Activated CD4-positive, alpha-beta T cell treated with anti-CD3 and anti-CD28 coated beads, Interleukin-2, Interleukin-4, amounts not matched to agents 100 ng/mL and 50 ng/mL, durations not matched to agents 16 hours and 8 hours (primary cell): Measurements from ENCODE around the gene CROT.

Experiments used
- DNase-seq: peaks from one replicate; pipeline ENCODE4 v3.0.0-alpha.2; 2020; ENCODE audit warnings: low spot score

CROT gene

GRCh38 chr7:87342231-87342630 is 3.2 kb upstream of the CROT start:
- no peak for DNase-seq

- DNase-seq: no peak
These were observed 1.0 kb upstream of the CROT start for GRCh38 chr7:87344446-87344845.

GRCh38 chr7:87345962-87346371 is 503 bp downstream of the CROT start:
- no peak for DNase-seq

- DNase-seq: no peak
These were observed 1.7 kb downstream of the CROT start for GRCh38 chr7:87347207-87347606.

- DNase-seq: no peak
These were observed 2.2 kb downstream of the CROT start for GRCh38 chr7:87347664-87348063.

GRCh38 chr7:87354749-87355148 is 9.3 kb downstream of the CROT start:
- DNase-seq: peak; percentile 4

- DNase-seq: no peak
These were observed 11.0 kb downstream of the CROT start for GRCh38 chr7:87356448-87356847.

- no peak for DNase-seq
These were observed 13.9 kb downstream of the CROT start for GRCh38 chr7:87359366-87359765.

- DNase-seq: no peak
These were observed 15.9 kb downstream of the CROT start for GRCh38 chr7:87361320-87361719.

- DNase-seq: no peak
These were observed 17.9 kb downstream of the CROT start for GRCh38 chr7:87363342-87363741.

- no peak for DNase-seq
These were observed 18.8 kb downstream of the CROT start for GRCh38 chr7:87364246-87364645.

GRCh38 chr7:87369216-87369615 is 23.8 kb downstream of the CROT start:
- peak; percentile 10 for DNase-seq

GRCh38 chr7:87370660-87371180 is 25.3 kb downstream of the CROT start:
- no peak for DNase-seq

GRCh38 chr7:87375662-87376435 is 30.4 kb downstream of the CROT start:
- no peak for DNase-seq

- DNase-seq: no peak
These were observed 35.4 kb downstream of the CROT start for GRCh38 chr7:87380905-87381304.

- no peak for DNase-seq
These were observed 45.7 kb downstream of the CROT start for GRCh38 chr7:87391020-87391701.

GRCh38 chr7:87395442-87396020 is 50.1 kb downstream of the CROT start:
- no peak for DNase-seq

- DNase-seq: no peak
These were observed 53.0 kb downstream of the CROT start for GRCh38 chr7:87398446-87398845.

GRCh38 chr7:87404674-87405073 is 59.2 kb downstream of the CROT start:
- no peak for DNase-seq

- DNase-seq: no peak
These were observed 65.7 kb downstream of the CROT start for GRCh38 chr7:87411186-87411585.

GRCh38 chr7:87413029-87413428 is 67.6 kb downstream of the CROT start:
- DNase-seq: no peak

- DNase-seq: no peak
These were observed 68.7 kb downstream of the CROT start for GRCh38 chr7:87413951-87414793.
